GM19043 (cell line): ENCODE results near the gene ARHGAP22.
"Not testable (repeated sequence)": the region's sequence is repeated elsewhere in the genome, so short reads cannot be mapped to it uniquely, and the experiment has no call there.

Experiments used
- ATAC-seq: cut with Tn5 transposase; IDR thresholded peaks from one replicate; pipeline ENCODE4 v1.9.1; 2021; ENCODE audit warnings: low read depth; ENCODE audit not compliant: unreplicated experiment

The ARHGAP22 gene

GRCh38 chr10:48604991-48605508 is at the start of gene ARHGAP22:
TSS of gene ARHGAP22 (minus strand) at chr10:48605073. CDS start at chr10:48604796, 277 bp downstream.
- ATAC-seq: no peak

GRCh38 chr10:48653944-48654698 is 49.2 kb upstream of the ARHGAP22 start:
- ATAC-seq: no peak

GRCh38 chr10:48653347-48653746 is 48.5 kb upstream of the ARHGAP22 start:
- ATAC-seq: no peak

- no peak for ATAC-seq
Observed at GRCh38 chr10:48652344-48652743, 47.5 kb upstream of the ARHGAP22 start.

GRCh38 chr10:48651839-48652238 is 47.0 kb upstream of the ARHGAP22 start:
- no peak for ATAC-seq

GRCh38 chr10:48651293-48651692 is 46.4 kb upstream of the ARHGAP22 start:
- no peak for ATAC-seq

- no peak for ATAC-seq
Observed at GRCh38 chr10:48649349-48649944, 44.6 kb upstream of the ARHGAP22 start.

GRCh38 chr10:48648172-48648942 is 43.5 kb upstream of the ARHGAP22 start:
- no peak for ATAC-seq

GRCh38 chr10:48647073-48647472 is 42.2 kb upstream of the ARHGAP22 start:
- ATAC-seq: not testable (repeated sequence)

- no peak for ATAC-seq
Observed at GRCh38 chr10:48645600-48645999, 40.7 kb upstream of the ARHGAP22 start.

- not testable (repeated sequence) for ATAC-seq
Observed at GRCh38 chr10:48641099-48641690, 36.3 kb upstream of the ARHGAP22 start.

- no peak for ATAC-seq
Observed at GRCh38 chr10:48640326-48640725, 35.5 kb upstream of the ARHGAP22 start.

GRCh38 chr10:48639632-48640031 is 34.8 kb upstream of the ARHGAP22 start:
- ATAC-seq: no peak

- ATAC-seq: no peak
Observed at GRCh38 chr10:48638739-48639527, 34.1 kb upstream of the ARHGAP22 start.

GRCh38 chr10:48638158-48638557 is 33.3 kb upstream of the ARHGAP22 start:
- ATAC-seq: no peak

- ATAC-seq: no peak
Observed at GRCh38 chr10:48636901-48637300, 32.0 kb upstream of the ARHGAP22 start.

GRCh38 chr10:48636231-48636630 is 31.4 kb upstream of the ARHGAP22 start:
- ATAC-seq: no peak

- ATAC-seq: no peak
Observed at GRCh38 chr10:48634984-48635557, 30.2 kb upstream of the ARHGAP22 start.

GRCh38 chr10:48634198-48634983 is 29.5 kb upstream of the ARHGAP22 start:
- ATAC-seq: peak; percentile 84
